HepG2 (cell line): ENCODE data around the gene GOLT1A. TPM values are rescaled to one million over a fixed set of nuclear protein-coding genes. Genes with fewer than 3 reads are reported as not detected.

Experiments
- ATAC-seq: fragments of 200-7000 bp; cut with Tn5 transposase; 3 replicates; pipeline ENCODE4 v1.9.1; 2020; ENCODE audit warnings: mild to moderate bottlenecking, moderate library complexity
- BruUV-seq: library from RNA; stranded (reverse); fragments of 400-500 nt; replicated peaks from 2 replicates; lab custom pipeline; 2021; lab: Mats Ljungman, UMichigan
- CTCF ChIA-PET: fragments of 300-600 bp; formaldehyde crosslinking; extraction: SDS; loops from one replicate; lab custom pipeline; 2021; ENCODE audit warnings: low total read pairs, inconsistent platforms, low intra/inter-chr PET ratio; lab: Yijun Ruan, JAX
- POLR2A ChIA-PET: fragments of 350-600 bp; sonication (Branson Sonifier 250); formaldehyde crosslinking; loops from one replicate; lab custom pipeline; 2020; ENCODE audit warnings: antibody characterized with exemption, inconsistent platforms; lab: Yijun Ruan, JAX
- DNase-seq: peaks from one replicate; pipeline ENCODE4 v3.0.0-alpha.2; 2015; ENCODE audit warnings: low spot score
- FAIRE-seq: peaks from 3 replicates; lab custom pipeline; 2011; peaks lifted over from hg19 to GRCh38; lab: Jason Lieb, UNC
- H2AFZ ChIP-seq: one replicate; pipeline ENCODE4 v1.6.1; 2011; ENCODE audit warnings: low read length, inconsistent platforms
- H3K27ac ChIP-seq: fragments of 300-600 bp; 3 replicates; pipeline ENCODE4 v1.8.0; 2011; ENCODE audit warnings: mixed run types, mild to moderate bottlenecking, mixed read lengths, low read length, inconsistent platforms; ENCODE audit not compliant: insufficient read depth; ENCODE audit errors: extremely low read length
- H3K27me3 ChIP-seq, 2 experiments: fragments of 200-600 bp in 1 of 2; 2 replicates in 1 of 2; 3 replicates in 1 of 2; pipeline versions ENCODE4 v1.6.0 to v1.8.0; 2011; ENCODE audit warnings: low read length in 2 of 2, mild to moderate bottlenecking in 2 of 2, moderate library complexity in 2 of 2, inconsistent platforms in 1 of 2; ENCODE audit not compliant: insufficient read depth in 2 of 2, control insufficient read depth in 1 of 2
- H3K36me3 ChIP-seq, 2 experiments: fragments of 200-600 bp in 1 of 2; replicated peaks in 1 of 2; 2 replicates in 1 of 2; 3 replicates in 1 of 2; pipeline versions ENCODE4 v1.5.1 to v1.8.0; 2011; ENCODE audit warnings: low read length in 2 of 2, inconsistent platforms in 1 of 2; ENCODE audit not compliant: insufficient read depth in 2 of 2, control insufficient read depth in 1 of 2
- H3K4me1 ChIP-seq: 2 replicates; pipeline ENCODE4 v1.5.1; 2012; ENCODE audit warnings: low read length, inconsistent platforms; ENCODE audit not compliant: insufficient read depth
- H3K4me2 ChIP-seq: 2 replicates; pipeline ENCODE4 v1.6.0; 2011; ENCODE audit warnings: low read depth, low read length, inconsistent platforms
- H3K4me3 ChIP-seq, 3 experiments: fragments of 200-600 bp in 1 of 3; sonication (generic), shearing (Covaris generic) in 1 of 3; replicated peaks in 1 of 3; 2 replicates each; pipeline ENCODE4 v1.5.1; 2011 to 2016; ENCODE audit warnings: low read length in 3 of 3, inconsistent platforms in 2 of 3, low read depth in 2 of 3, mild to moderate bottlenecking in 2 of 3, control low read depth in 1 of 3, mixed read lengths in 1 of 3; ENCODE audit not compliant: insufficient read depth in 1 of 3
- H3K79me2 ChIP-seq: one replicate; pipeline ENCODE4 v1.6.1; 2011; ENCODE audit warnings: low read length, inconsistent platforms; ENCODE audit not compliant: insufficient read depth
- H3K9ac ChIP-seq: 2 replicates; pipeline ENCODE4 v1.6.0; 2011; ENCODE audit warnings: mild to moderate bottlenecking, low read depth, low read length, inconsistent platforms; ENCODE audit not compliant: insufficient read depth
- H3K9me3 ChIP-seq: 2 replicates; pipeline ENCODE4 v1.5.1; 2012; ENCODE audit warnings: mild to moderate bottlenecking, low read length
- H4K20me1 ChIP-seq: 2 replicates; pipeline ENCODE4 v1.6.0; 2011; ENCODE audit warnings: inconsistent platforms, mild to moderate bottlenecking, low read length, moderate library complexity; ENCODE audit not compliant: insufficient read depth
- ATF7 ChIP-seq, 2 experiments: fragments of 450-650 bp in 1 of 2; sonication (generic) in 1 of 2; formaldehyde crosslinking in 1 of 2; IDR thresholded peaks; 2 replicates each; pipeline versions ENCODE4 v1.4.0 to v1.6.1; 2016 to 2020; ENCODE audit warnings: antibody characterized with exemption in 1 of 2, mild to moderate bottlenecking in 1 of 2, missing genetic modification reagents in 1 of 2
- BRD4 ChIP-seq: sonication (generic); formaldehyde crosslinking; IDR thresholded peaks from 2 replicates; pipeline ENCODE4 v1.4.0; 2020; ENCODE audit warnings: missing genetic modification reagents
- CREB1 ChIP-seq, 2 experiments: fragments of 450-650 bp in 1 of 2; IDR thresholded peaks; 2 replicates each; pipeline ENCODE4 v1.6.1; 2016 to 2017; ENCODE audit warnings: control low read depth in 1 of 2, mild to moderate bottlenecking in 1 of 2, missing compliant biosample characterization in 1 of 2, missing genetic modification characterization in 1 of 2
- CREM ChIP-seq, 2 experiments: sonication (generic) in 1 of 2; formaldehyde crosslinking in 1 of 2; IDR thresholded peaks; 2 replicates each; pipeline versions ENCODE4 v1.4.0 to v1.6.1; 2016 to 2020; ENCODE audit warnings: antibody characterized with exemption in 1 of 2, mild to moderate bottlenecking in 1 of 2, missing genetic modification reagents in 1 of 2
- ETV5 ChIP-seq: IDR thresholded peaks from 2 replicates; pipeline ENCODE4 v1.6.1; 2018; ENCODE audit warnings: missing biosample characterization, missing genetic modification reagents, inconsistent platforms, borderline replicate concordance
- MED1 ChIP-seq: sonication (generic); formaldehyde crosslinking; IDR thresholded peaks from 2 replicates; pipeline ENCODE4 v1.4.0; 2020; ENCODE audit warnings: missing genetic modification reagents
- MTF1 ChIP-seq: sonication (generic); formaldehyde crosslinking; IDR thresholded peaks from 2 replicates; pipeline ENCODE4 v1.5.0; 2020; ENCODE audit warnings: missing genetic modification reagents
- NFE2L2 ChIP-seq: fragments of 150-350 bp; IDR thresholded peaks from 2 replicates; pipeline ENCODE4 v1.6.1; 2014; ENCODE audit warnings: low read length
- RNF2 ChIP-seq: fragments of 450-650 bp; conservative IDR thresholded peaks from 2 replicates; pipeline ENCODE4 v1.6.1; 2016; ENCODE audit warnings: low read depth
- ZFX ChIP-seq: sonication (generic); formaldehyde crosslinking; IDR thresholded peaks from 2 replicates; pipeline ENCODE4 v1.4.0; 2020; ENCODE audit warnings: mild to moderate bottlenecking, low read depth, missing genetic modification reagents, moderate library complexity
- ZFY ChIP-seq: sonication (generic); formaldehyde crosslinking; IDR thresholded peaks from 2 replicates; pipeline ENCODE4 v1.4.0; 2020; ENCODE audit warnings: missing genetic modification reagents
- ZNF317 ChIP-seq: sonication (generic); formaldehyde crosslinking; IDR thresholded peaks from 2 replicates; pipeline ENCODE4 v1.5.0; 2020; ENCODE audit warnings: mild to moderate bottlenecking, missing genetic modification reagents
- ZNF839 ChIP-seq: sonication (generic); formaldehyde crosslinking; IDR thresholded peaks from 2 replicates; pipeline ENCODE4 v1.4.0; 2020; ENCODE audit warnings: missing genetic modification reagents, mild to moderate bottlenecking, borderline replicate concordance
- WGBS: methylation state at CpG from one replicate; pipeline ENCODE4 v1.1.6; 2017; ENCODE audit warnings: low lambda C conversion rate; 5-methylcytosine and 5-hydroxymethylcytosine counted together
- in situ Hi-C: cut with HindIII; loops from 2 replicates; pipeline ENCODE4 v1.10.0; 2017; ENCODE audit warnings: low pct_unique_long_range_greater_than_20kb; ENCODE audit not compliant: extremely low pct_ligation_motif_present
- intact Hi-C: fragments of 100-400 bp; cut with micrococcal nuclease; formaldehyde crosslinking; loops from one replicate; pipeline ENCODE4 v1.10.0; 2022; ENCODE audit not compliant: unreplicated experiment
- polyA plus RNA-seq, 8 experiments: library from polyadenylated mRNA; depleted of rRNA in 3 of 8; stranded (reverse) in 7 of 8; unstranded in 1 of 8; fragments of >200 nt; fragmentation: Illumina TruSeq in 4 of 8; extraction: Trizol in 4 of 8; gene quantifications; 2 replicates each; pipeline versions ENCODE4 v1.2.1 to v1.2.3, GENCODE V29; 2011 to 2016; ENCODE audit warnings: low read depth in 4 of 8, missing spikeins in 1 of 8, mixed read lengths in 1 of 8; ENCODE audit not compliant: insufficient read depth in 1 of 8
- total RNA-seq, 5 experiments: library from RNA; depleted of rRNA; stranded (reverse); fragments of >200 nt; fragmentation: Illumina TruSeq; extraction: Trizol; gene quantifications; 2 replicates each; pipeline ENCODE4 v1.2.3, GENCODE V29; 2016; ENCODE audit warnings: low read depth in 1 of 5
- TF ChIP-seq, protein P1 (sequence below): sonication (generic); formaldehyde crosslinking; IDR thresholded peaks from 2 replicates; pipeline ENCODE4 v1.5.0; 2020; ENCODE audit warnings: missing genetic modification reagents

The GOLT1A gene
- total and polyA plus RNA-seq, 2 of the 13 experiments (the other 11 are each of a cell fraction or from before 2014, with no cell fraction given) = 25.8 to 28.0 TPM

DNA sequence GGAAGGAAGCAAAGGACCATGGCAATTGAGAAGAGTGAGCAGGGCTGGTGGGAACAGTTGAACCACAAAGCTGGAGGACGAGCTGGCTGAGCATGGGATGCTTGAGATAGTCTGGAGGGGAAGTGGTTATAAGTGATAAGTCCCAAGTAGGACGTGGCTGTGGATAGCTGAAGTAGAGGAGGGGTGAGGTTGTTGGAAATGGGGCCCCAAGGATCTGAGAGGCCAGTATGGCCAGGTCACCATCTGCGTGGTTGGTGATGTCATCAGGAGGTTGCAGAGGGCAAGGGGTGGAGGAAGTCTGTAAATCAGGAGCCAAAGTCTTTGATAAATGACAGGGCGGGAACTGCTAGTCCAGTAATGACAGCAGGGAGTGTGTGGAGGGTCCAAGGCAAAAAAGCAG, 36.7 kb downstream of the GOLT1A start:
- CTCF ChIA-PET = no interaction called here
- H3K9ac ChIP-seq = no peak overlapping the region
- peaks cover 0 to 11% of the 10 kb centered on the region in 2 experiments; a peak in 1 of 5 replicates for H3K27me3 ChIP-seq

DNA sequence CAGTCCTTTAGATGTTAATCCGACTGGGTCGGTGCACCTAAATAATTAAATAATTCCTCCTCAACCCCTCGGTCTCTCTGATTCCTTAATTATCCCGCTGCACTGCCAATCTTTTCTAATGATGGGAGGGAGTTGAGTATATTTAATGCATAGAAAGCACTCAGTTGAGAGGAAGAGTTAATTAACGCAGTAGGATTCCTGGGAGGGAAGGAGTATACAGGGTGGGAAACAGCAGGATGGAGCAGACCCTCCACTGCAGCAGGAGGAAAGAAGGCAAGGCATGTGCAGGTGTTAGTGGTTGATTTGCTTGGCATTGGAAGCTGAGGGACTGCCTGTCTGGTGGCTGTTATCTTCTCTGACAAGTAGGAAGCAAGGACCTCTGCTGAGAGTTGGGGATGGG, 37.7 kb downstream of the GOLT1A start:
- no peak for FAIRE-seq
- ChIA-PET POLR2A (no interaction called here), CTCF (no interaction called here)
- no peaks in the 10 kb centered on the region for H3K36me3 ChIP-seq
- intact Hi-C loops = no loop called here
- H3K4me2 ChIP-seq = no peak overlapping the region
- in situ Hi-C loops = no loop called here
- no peaks in the 10 kb centered on the region; the same call in 1 of the 2 replicates for H3K9me3 ChIP-seq
- H4K20me1 ChIP-seq = no peaks in the 10 kb centered on the region
- 49% methylated on average over 5 of the region's 5 CpGs for WGBS
- no peak overlapping the region for H2AFZ ChIP-seq
- H3K27ac ChIP-seq = no peak overlapping the region
- no peak for DNase-seq
- no TSS peak for BruUV-seq
- peaks cover 0 to 11% of the 10 kb centered on the region in 2 experiments; a peak in 1 of 5 replicates for H3K27me3 ChIP-seq
- no peak overlapping the region for H3K9ac ChIP-seq
- TF ChIP-seq ETV5 (no peak), ZNF317 (CRISPR knock-in tag) (no peak), ZFX (no peak), MTF1 (CRISPR knock-in tag) (no peak), CREM (IDR thresholded peaks at IDR 0.05) (no peak), CREM (CRISPR knock-in tag; IDR thresholded peaks at IDR 0.05) (no peak), ZFY (no peak), BRD4 (CRISPR knock-in tag) (no peak), NFE2L2 (no peak), MED1 (CRISPR knock-in tag) (no peak), ZNF839 (CRISPR knock-in tag) (no peak)
- TF ChIP-seq, protein P1, sequence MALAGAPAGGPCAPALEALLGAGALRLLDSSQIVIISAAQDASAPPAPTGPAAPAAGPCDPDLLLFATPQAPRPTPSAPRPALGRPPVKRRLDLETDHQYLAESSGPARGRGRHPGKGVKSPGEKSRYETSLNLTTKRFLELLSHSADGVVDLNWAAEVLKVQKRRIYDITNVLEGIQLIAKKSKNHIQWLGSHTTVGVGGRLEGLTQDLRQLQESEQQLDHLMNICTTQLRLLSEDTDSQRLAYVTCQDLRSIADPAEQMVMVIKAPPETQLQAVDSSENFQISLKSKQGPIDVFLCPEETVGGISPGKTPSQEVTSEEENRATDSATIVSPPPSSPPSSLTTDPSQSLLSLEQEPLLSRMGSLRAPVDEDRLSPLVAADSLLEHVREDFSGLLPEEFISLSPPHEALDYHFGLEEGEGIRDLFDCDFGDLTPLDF = no peak
- no peak overlapping the region for H3K4me3 ChIP-seq
- no peak for ATAC-seq
- peaks cover 44% of the 10 kb centered on the region for H3K4me1 ChIP-seq
- no peaks in the 10 kb centered on the region for H3K79me2 ChIP-seq

More for the DNA sequence above, 36.7 kb downstream of the GOLT1A start:
- Histone ChIP-seq H3K4me3 (no peak overlapping the region), H3K9me3 (no peaks in the 10 kb centered on the region), H3K79me2 (no peaks in the 10 kb centered on the region), H3K4me1 (peaks cover 36% of the 10 kb centered on the region), H3K36me3 (no peaks in the 10 kb centered on the region), H3K27ac (no peak overlapping the region), H3K4me2 (no peak overlapping the region), H4K20me1 (no peaks in the 10 kb centered on the region), H2AFZ (no peak overlapping the region)
- WGBS = 16% methylated on average over 4 of the region's 4 CpGs
- in situ Hi-C loops (no loop called here), intact Hi-C loops (no loop called here)
- POLR2A ChIA-PET = no interaction called here
- BruUV-seq = no TSS peak
- DNase-seq (no peak), ATAC-seq (no peak), FAIRE-seq (no peak)
- TF ChIP-seq ATF7 (IDR thresholded peaks at IDR 0.05) = peak; percentile 78
- TF ChIP-seq ATF7 (CRISPR knock-in tag; IDR thresholded peaks at IDR 0.05) = no peak
- peak; percentile 69 for TF ChIP-seq CREB1 (IDR thresholded peaks at IDR 0.05)
- TF ChIP-seq CREB1 (CRISPR knock-in tag; IDR thresholded peaks at IDR 0.05) = no peak
- TF ChIP-seq RNF2 = no peak
